ENCODE measurements around the gene CCDC85C.
A peak's percentile ranks its signal among the peaks of the same experiment; 100 is the strongest.
"Not testable (repeated sequence)": the region's sequence is repeated elsewhere in the genome, so short reads cannot be mapped to it uniquely, and the experiment has no call there.

The CCDC85C gene

DNA sequence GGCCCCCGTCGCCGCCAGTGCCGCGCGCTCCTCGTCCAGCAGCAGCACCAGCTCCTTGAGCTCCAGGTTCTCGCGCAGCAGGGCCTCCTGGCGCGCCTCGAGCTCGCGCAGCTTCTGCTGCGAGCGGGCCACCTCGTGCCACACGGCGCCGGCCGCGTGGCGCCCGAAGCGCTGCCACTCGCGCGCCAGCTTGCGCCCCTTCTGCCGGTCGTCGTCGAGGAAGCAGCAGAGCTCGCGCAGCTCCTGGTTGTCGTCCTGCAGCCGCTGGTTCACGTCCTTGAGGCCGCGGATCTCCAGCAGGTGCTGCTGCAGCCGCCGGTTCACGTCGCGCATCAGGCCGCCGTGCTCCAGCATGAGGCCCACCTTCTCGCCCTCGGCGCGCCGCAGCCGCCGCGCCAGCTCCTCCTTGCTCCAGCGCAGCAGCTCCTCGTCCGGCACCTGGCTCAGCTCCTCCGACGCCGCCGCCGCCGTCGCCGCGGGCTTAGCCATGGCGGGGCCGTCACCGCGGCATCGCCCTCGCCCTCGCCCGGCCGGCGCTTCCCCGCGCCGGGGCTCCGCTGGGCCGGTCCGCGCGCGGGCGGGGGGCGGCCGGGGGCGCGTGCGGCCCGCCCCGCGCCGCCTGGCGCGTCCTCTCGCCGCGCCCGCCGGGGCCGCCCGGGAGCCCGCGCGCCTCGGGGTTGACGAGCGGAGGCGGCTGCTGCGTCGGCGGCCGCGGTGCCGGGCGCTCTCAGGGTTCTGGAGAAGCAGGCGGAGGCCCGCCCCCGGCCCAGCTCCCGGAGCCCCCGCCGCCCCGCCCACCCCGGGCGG, at the start of gene CCDC85C:
Gene CCDC85C, minus strand, starts transcription at position 737 of the 807 bp plus-strand sequence. Its CDS starts 248 bp downstream, at position 489.
- peak; percentile 66 for DNase-seq

GRCh38 chr14:99651953-99652746, 48.1 kb upstream of the CCDC85C start:
- no peak for DNase-seq

DNA sequence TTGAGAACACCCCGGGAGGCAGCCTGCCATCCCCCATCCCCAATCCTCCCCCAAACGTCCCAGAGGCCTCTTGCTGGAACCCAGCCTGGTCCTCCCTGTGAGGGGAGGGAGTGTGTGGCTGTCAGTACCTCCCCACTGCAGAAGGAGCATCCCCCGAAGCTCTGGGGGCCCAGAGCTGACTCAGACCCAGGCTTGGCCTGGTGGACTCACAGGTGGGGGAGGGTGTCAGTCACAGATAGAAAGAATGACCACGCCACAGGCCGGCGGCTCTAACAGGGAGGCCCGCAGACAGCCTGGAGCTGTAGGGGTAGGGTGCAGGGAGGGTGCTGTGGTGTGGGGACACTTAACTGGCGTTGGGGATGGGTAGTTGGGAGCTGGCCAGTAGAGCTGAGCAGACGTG, 46.2 kb upstream of the CCDC85C start:
- no peak for DNase-seq

DNA sequence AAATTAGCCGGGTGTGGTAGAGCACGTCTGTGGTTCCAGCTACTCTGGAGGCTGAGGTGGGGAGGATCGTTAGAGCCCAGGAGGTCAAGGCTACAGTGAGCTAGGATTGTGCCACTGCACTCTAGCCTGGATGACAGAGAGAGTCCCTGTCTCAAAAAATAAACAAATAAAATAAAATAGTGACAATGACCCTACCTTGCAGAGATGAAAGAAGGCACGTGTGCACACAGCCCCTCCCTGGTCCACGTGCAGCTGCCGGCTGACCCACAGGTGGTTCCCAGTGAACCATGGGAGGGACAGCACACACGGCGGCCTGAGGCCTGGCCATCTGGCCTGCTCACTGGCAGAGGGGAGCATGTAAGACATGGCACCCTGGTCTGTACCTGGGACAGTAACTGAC, 45.6 kb upstream of the CCDC85C start:
- DNase-seq = no peak

DNA sequence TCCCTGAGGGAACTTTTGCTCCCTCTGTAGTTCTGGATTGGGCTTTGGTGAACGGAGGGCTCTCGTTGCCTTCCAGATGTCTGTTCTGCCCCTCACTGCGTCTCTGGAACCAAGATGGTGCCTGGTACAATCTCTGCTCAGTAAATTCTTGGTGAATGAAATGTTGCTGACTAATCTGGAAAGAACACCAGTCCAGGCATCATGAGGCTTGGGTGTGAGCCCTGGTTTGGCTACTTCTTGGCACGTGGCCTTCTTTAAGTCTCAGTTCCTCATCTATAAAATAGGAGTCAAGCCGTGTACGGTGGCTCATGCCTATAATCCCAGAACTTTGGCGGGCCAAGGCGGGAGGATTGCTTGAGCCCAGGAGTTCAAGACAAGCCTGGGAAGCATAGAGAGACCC, 45.2 kb upstream of the CCDC85C start:
- no peak for DNase-seq

- DNase-seq = no peak
These were observed 44.2 kb upstream of the CCDC85C start for GRCh38 chr14:99648027-99648784.

- DNase-seq = no peak
These were observed 43.4 kb upstream of the CCDC85C start for GRCh38 chr14:99647411-99647810.

GRCh38 chr14:99645545-99646505, 41.8 kb upstream of the CCDC85C start:
- no peak for DNase-seq

- DNase-seq = no peak
These were observed 40.9 kb upstream of the CCDC85C start, which contains the start of gene HHIPL1 for GRCh38 chr14:99644723-99645544. TSS of gene HHIPL1 (plus strand) at chr14:99645129. CDS start at chr14:99645208, 79 bp downstream.

DNA sequence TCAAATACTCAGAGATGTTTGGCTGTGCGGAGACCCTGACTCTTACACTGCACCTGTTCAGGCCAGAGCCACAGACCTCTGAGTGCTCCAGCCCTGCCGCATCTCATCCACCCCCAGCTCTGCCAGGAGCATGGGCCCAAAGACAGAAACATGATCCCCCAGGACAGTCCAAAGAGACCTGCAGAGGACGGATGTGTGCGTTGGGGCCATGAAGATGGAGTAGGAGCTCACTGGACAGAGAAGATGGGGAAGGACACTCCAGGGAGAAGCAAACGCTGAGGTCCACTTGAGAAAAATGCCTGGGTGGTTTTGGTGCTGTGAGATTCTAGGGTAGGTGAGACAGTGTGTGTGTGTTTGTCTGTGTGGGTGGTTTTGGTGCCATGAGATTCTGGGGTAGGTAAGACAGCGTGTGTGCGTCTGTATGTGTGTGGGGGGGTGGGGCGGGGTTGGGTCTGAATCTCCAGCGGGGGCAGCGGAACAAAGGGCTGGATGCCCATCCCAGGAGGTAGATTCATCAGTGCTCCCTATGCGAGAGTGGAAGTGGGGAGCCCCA, 40.1 kb upstream of the CCDC85C start:
- no peak for DNase-seq

DNA sequence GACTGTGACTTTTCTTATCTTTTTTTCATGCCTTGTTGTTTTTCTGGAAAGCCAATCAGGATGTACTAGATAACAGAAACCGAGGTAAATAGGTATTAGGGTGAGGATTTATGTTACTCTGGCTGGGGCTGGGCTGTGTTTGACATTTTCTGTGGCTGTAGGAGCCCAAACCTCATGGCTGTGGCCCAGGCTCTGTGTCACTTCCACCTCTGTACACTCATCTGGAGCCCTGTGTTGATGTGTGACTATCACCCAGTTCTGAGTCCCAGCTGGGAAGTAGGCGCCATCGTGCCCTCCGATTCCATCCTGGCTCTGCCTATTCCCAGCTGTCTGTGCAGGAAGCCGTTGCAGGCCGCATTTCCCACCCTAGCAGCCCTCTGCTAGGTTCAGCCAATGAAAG, 39.3 kb upstream of the CCDC85C start:
- no peak for DNase-seq

DNA sequence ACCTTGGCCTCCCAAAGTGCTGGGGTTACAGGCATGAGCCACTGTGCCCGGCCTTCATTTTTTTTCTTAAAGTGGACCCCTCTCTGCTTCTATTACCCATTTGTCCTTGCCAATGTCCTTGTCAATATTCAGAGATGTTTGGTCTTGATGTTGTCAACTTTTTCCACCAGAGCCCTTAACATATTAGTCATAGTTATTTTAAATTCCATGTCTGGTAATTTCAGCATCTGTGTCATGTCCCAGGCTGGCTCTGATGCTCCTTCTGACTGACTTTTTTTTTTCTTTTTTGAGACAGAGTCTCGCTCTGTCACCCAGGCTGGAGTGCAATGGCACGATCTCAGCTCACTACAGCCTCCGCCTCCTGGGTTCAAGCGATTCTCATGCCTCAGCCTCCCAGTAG, 38.8 kb upstream of the CCDC85C start:
- not testable (repeated sequence) for DNase-seq

- no peak for DNase-seq
These were observed 33.6 kb upstream of the CCDC85C start for GRCh38 chr14:99637624-99638023.

DNA sequence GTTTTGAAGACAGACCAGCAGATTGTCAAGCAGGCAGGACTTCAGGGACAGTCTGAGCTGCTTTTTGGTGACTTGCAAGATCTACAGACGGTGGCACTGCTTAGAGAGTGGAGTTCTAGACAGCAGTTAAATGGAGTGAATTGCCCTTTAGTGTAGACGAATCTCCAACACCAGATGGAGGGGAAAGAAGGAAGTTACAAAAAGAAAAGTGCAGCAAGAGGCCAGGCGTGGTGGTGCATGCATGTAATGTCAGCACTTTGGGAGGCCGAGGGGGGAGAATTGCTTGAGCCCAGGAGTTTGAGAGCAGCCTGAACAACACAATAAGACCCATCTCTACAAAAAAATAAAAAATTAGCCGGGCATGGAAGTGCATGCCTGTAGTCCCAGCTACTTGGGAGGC, 32.5 kb upstream of the CCDC85C start:
- DNase-seq = no peak

GRCh38 chr14:99635116-99635515, 31.1 kb upstream of the CCDC85C start:
- no peak for DNase-seq

GRCh38 chr14:99634443-99634842, 30.4 kb upstream of the CCDC85C start:
- DNase-seq = no peak

- no peak for DNase-seq
These were observed 29.9 kb upstream of the CCDC85C start for GRCh38 chr14:99633918-99634317.

DNA sequence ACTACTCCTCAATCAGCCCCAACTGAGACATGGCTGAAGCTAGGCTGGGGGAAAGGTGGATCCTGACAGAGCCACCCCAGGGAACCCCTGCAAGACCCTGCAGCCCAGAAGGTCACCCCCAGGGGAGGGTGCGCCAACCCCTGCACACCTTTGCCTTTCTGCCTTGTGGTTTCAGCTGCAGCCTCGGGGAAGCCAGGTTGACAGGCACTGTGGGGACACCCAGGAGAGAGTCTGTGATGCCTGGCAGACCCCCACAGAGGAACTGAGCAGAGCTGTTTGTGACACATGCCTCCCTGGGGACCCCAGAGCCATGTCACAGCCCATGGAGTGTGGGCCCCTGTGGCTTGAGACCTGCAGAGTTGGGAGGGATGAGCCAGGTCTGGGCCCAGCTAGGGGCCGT, 29.1 kb upstream of the CCDC85C start:
- DNase-seq = no peak

DNA sequence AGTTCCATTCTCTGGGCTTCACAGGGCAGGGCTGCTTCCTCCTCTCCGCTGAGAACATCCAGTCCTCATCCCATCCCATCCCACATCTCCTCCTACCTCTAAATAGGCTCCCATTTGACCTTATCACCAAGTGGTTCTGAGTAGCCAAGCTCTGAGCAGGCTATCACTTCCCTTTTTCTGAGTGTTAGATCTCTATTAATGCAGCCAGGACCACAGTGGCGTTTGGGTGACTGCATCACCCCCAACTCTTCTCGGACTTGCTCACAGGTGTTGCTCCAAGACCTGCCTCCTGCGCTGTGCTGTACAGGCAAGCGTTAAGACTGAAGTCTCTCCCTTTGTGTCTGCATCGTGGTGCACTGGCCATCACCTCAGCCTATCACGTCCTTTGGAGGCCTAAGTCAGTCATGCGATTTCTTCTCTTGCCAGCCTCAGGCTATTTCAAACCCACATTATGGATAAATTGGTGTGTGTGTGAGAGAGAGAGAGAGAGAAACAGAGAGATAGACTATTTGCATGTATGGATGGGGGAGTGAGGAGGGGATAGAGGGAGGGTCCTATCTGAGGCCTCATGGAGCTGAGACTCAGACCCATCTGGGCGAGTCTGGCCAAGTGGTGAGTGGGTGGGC, 28.5 kb upstream of the CCDC85C start:
- no peak for DNase-seq

DNA sequence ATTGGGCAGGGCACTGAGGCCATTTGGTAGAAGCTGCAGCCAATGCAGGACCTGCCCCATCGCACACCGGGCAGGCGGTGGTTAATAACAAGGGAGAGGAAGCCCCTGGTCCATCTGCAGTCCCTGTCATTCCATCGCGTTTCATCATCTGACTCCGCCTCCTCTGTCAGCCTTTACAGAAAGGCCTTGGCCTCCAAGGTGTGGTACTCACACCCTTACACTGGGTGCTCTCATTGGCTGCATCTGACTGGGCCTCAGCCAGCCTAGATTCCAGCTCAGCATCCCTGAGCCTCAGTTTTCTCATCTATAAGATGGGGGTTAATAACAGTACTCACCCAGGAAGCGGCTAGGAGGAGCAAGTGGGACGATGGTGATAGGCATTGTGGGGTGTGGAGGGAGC, 26.2 kb upstream of the CCDC85C start:
- no peak for DNase-seq

Data from NCI-H2107 (cell line).